ENCODE measurements around the gene NRTN. TPM values are rescaled to one million over a fixed set of nuclear protein-coding genes. Genes with fewer than 3 reads are reported as not detected.
A peak's percentile ranks its signal among the peaks of the same experiment; 100 is the strongest.

The NRTN gene
- total and polyA plus RNA-seq, 7 experiments from 2014 or later = 0.19 to 1.0 (median 0.66) TPM; not detected in 1

DNA sequence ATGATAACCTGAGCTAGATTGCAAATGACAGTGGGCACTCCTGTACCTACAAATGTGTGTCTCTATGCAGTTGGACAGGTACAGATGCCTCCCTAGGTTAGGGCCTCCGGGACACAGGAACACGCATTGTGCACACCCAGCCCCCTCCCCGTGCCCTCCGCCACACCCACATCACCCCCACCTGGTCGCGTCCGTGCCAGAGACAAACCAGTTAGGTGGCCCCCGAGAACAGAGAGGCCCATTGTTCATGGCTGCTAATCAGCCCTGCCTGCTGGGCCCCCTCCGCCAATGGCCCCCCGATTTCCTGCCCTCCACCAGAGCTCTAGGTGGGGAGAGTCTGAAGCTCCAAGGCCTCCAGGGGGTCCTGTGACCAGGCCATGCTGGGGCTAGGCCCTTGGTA lies 13.7 kb downstream of the NRTN start:
- no peak overlapping the region for H3K4me3 ChIP-seq (ENCODE audit: low read length)
- H3K27ac ChIP-seq (ENCODE audit: low read depth, low read length) = no peak overlapping the region
- H3K4me1 ChIP-seq (ENCODE audit: control insufficient read depth in 2 of 2, insufficient read depth in 2 of 2, low read length in 2 of 2) = no peaks in the 10 kb centered on the region
- Mint-ChIP-seq H3K27ac (no peak overlapping the region), H3K36me3 (no peaks in the 10 kb centered on the region), H3K4me3 (no peak overlapping the region), H3K27me3 (peaks cover 0 to 11% (median 3%) of the 10 kb centered on the region in 5 donors), H3K4me1 (peaks cover 0 to 5% (median 0%) of the 10 kb centered on the region in 7 donors), H3K9me3 (peaks cover 0 to 2% (median 0%) of the 10 kb centered on the region in 11 donors)
- H3K36me3 ChIP-seq (ENCODE audit: control insufficient read depth in 2 of 3, insufficient read depth in 3 of 3, low read length in 3 of 3) = no peaks in the 10 kb centered on the region
- H3K9me3 ChIP-seq (ENCODE audit: control insufficient read depth in 2 of 3, low read length in 3 of 3) = no peaks in the 10 kb centered on the region
- DNase-seq (no peak), ATAC-seq (no peak)
- ChIA-PET POLR2A (no interaction called here), CTCF (no interaction called here)
- no peaks in the 10 kb centered on the region for H3K27me3 ChIP-seq (ENCODE audit: control insufficient read depth in 2 of 2, insufficient read depth in 2 of 2, low read length in 2 of 2)
- intact Hi-C loops (cut with micrococcal nuclease) = no loop called here

GRCh38 chr19:5820785-5821184 lies 15.9 kb downstream of the NRTN start:
- ATAC-seq (no peak), DNase-seq (no peak)
- CTCF ChIA-PET = interaction anchor here (0.6 kb wide), 1 partner anchor 25 kb away, joined by 3 read pairs; no protein-coding TSS in a partner anchor
- Mint-ChIP-seq H3K4me3 (no peak overlapping the region), H3K9me3 (peaks cover 0 to 2% (median 0%) of the 10 kb centered on the region in 11 donors), H3K27me3 (peaks cover 0 to 11% (median 3%) of the 10 kb centered on the region in 5 donors), H3K27ac (no peak overlapping the region), H3K36me3 (no peaks in the 10 kb centered on the region), H3K4me1 (peaks cover 0 to 5% (median 0%) of the 10 kb centered on the region in 7 donors)
- H3K4me3 ChIP-seq (ENCODE audit: low read length) = no peak overlapping the region
- no peaks in the 10 kb centered on the region for H3K27me3 ChIP-seq (ENCODE audit: control insufficient read depth in 2 of 2, insufficient read depth in 2 of 2, low read length in 2 of 2)
- no peaks in the 10 kb centered on the region for H3K36me3 ChIP-seq (ENCODE audit: control insufficient read depth in 2 of 3, insufficient read depth in 3 of 3, low read length in 3 of 3)
- no peak overlapping the region for H3K27ac ChIP-seq (ENCODE audit: low read depth, low read length)
- intact Hi-C loops (cut with micrococcal nuclease) = no loop called here
- POLR2A ChIA-PET = interaction anchor here (0.6 kb wide), 1 partner anchor 17 kb away, joined by 3 read pairs; no protein-coding TSS in a partner anchor
- H3K9me3 ChIP-seq (ENCODE audit: control insufficient read depth in 2 of 3, low read length in 3 of 3) = no peaks in the 10 kb centered on the region
- H3K4me1 ChIP-seq (ENCODE audit: control insufficient read depth in 2 of 2, insufficient read depth in 2 of 2, low read length in 2 of 2) = no peaks in the 10 kb centered on the region

DNA sequence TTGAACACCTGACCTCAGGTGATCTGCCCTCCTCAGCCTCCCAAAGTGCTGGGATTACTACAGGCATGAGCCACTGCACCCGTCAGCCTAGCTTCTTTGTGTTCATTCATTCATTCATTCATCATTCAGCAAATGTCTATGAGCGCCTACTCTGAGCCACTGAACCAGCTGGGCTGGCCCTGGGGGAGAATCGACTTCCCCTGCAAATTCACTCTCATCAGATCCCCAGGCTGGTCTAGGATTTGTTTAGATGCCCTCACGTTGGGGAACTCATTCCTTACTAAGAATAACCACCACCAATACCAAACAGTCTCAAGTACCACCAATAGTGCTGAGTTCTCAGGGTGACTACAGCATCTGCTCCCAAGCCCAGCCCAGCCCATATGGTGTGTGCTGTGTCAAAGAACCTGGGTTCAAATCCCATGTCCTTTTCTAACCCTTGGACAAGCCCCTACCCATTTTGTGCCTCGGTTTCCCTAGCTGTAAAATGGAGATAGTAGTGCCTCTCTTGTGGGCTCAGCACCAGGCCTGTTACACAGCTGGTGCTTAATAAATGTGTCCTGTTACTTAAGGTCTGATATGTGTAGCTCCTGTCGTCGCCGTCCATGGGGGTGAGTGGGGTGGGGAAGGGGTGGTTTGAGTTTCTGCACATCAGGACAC lies 16.8 kb downstream of the NRTN start:
- intact Hi-C loops (cut with micrococcal nuclease) = no loop called here
- H3K27me3 ChIP-seq (ENCODE audit: control insufficient read depth in 2 of 2, insufficient read depth in 2 of 2, low read length in 2 of 2) = no peaks in the 10 kb centered on the region
- Mint-ChIP-seq H3K9me3 (peaks cover 0 to 2% (median 0%) of the 10 kb centered on the region in 11 donors), H3K4me1 (peaks cover 0 to 5% (median under 1%) of the 10 kb centered on the region in 7 donors), H3K4me3 (no peak overlapping the region), H3K36me3 (no peaks in the 10 kb centered on the region), H3K27me3 (peaks cover 0 to 6% (median 0%) of the 10 kb centered on the region in 5 donors), H3K27ac (no peak overlapping the region)
- no peak for ATAC-seq
- H3K36me3 ChIP-seq (ENCODE audit: control insufficient read depth in 2 of 3, insufficient read depth in 3 of 3, low read length in 3 of 3) = no peaks in the 10 kb centered on the region
- CTCF ChIA-PET = interaction anchor here (0.6 kb wide), 1 partner anchor 24 kb away, joined by 3 read pairs; no protein-coding TSS in a partner anchor
- no peaks in the 10 kb centered on the region for H3K9me3 ChIP-seq (ENCODE audit: control insufficient read depth in 2 of 3, low read length in 3 of 3)
- H3K4me3 ChIP-seq (ENCODE audit: low read length) = no peak overlapping the region
- no peak overlapping the region for H3K27ac ChIP-seq (ENCODE audit: low read depth, low read length)
- H3K4me1 ChIP-seq (ENCODE audit: control insufficient read depth in 2 of 2, insufficient read depth in 2 of 2, low read length in 2 of 2) = peaks cover 0 to 2% of the 10 kb centered on the region in 2 donors
- DNase-seq = no peak
- POLR2A ChIA-PET = no interaction called here

DNA sequence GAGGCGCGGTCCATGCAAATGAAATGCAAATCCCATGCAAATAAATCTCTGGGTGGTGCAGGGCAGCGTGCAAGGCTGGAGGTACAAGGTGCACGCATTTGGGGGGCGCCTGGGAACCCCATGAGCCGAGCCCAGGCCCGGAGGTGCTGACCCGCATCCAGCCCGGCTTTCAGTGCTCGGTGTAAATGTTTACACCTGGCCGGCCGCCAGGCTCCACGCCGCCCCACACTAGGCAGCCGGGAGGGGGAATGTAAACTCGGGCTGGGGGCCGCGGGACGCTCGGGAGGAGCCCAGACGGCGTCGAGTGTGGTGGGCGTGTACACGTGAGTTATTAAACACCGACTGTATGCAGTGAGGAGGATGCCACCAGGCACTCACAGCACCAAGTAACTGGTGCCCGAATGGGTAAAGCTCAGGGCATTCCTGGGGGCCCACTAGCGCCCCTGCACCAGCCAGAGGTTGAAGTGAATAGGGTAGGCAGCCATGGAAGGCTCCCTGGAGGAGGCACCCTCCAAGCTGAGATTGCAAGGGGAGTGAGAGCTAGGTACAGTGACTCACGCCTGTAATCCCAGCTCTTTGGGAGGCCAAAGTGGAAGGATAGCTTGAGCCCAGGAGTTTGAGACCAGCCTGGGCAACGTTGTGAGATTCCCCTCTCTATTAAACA lies 17.4 kb downstream of the NRTN start:
- Mint-ChIP-seq H3K27ac (no peak overlapping the region), H3K4me1 (peaks cover 5 to 10% (median 7%) of the 10 kb centered on the region in 7 donors), H3K9me3 (peaks cover 0 to 2% (median 0%) of the 10 kb centered on the region in 11 donors), H3K4me3 (no peak overlapping the region), H3K36me3 (no peaks in the 10 kb centered on the region), H3K27me3 (peaks cover 0 to 5% (median 0%) of the 10 kb centered on the region in 5 donors)
- CTCF ChIA-PET = no interaction called here
- POLR2A ChIA-PET = no interaction called here
- Histone ChIP-seq H3K27me3 (ENCODE audit: control insufficient read depth in 2 of 2, insufficient read depth in 2 of 2, low read length in 2 of 2) (no peaks in the 10 kb centered on the region), H3K36me3 (ENCODE audit: control insufficient read depth in 2 of 3, insufficient read depth in 3 of 3, low read length in 3 of 3) (no peaks in the 10 kb centered on the region), H3K4me3 (ENCODE audit: low read length) (no peak overlapping the region), H3K27ac (ENCODE audit: low read depth, low read length) (no peak overlapping the region), H3K9me3 (ENCODE audit: control insufficient read depth in 2 of 3, low read length in 3 of 3) (no peaks in the 10 kb centered on the region), H3K4me1 (ENCODE audit: control insufficient read depth in 2 of 2, insufficient read depth in 2 of 2, low read length in 2 of 2) (peaks cover 0 to 9% of the 10 kb centered on the region in 2 donors)
- no peak for DNase-seq
- intact Hi-C loops (cut with micrococcal nuclease) = no loop called here
- no peak for ATAC-seq

- Histone ChIP-seq H3K4me3 (ENCODE audit: low read length) (no peak overlapping the region), H3K9me3 (ENCODE audit: control insufficient read depth in 2 of 3, low read length in 3 of 3) (no peaks in the 10 kb centered on the region), H3K27ac (ENCODE audit: low read depth, low read length) (no peak overlapping the region), H3K27me3 (ENCODE audit: control insufficient read depth in 2 of 2, insufficient read depth in 2 of 2, low read length in 2 of 2) (no peaks in the 10 kb centered on the region), H3K36me3 (ENCODE audit: control insufficient read depth in 2 of 3, insufficient read depth in 3 of 3, low read length in 3 of 3) (no peaks in the 10 kb centered on the region), H3K4me1 (ENCODE audit: control insufficient read depth in 2 of 2, insufficient read depth in 2 of 2, low read length in 2 of 2) (peaks cover 5 to 11% of the 10 kb centered on the region in 2 donors)
- Mint-ChIP-seq H3K27me3 (peaks cover 0 to 4% (median 0%) of the 10 kb centered on the region in 5 donors), H3K9me3 (peaks cover 0 to 2% (median 0%) of the 10 kb centered on the region in 11 donors), H3K36me3 (no peaks in the 10 kb centered on the region), H3K4me3 (peak overlapping the region in 1 of 10 donors; percentile 58), H3K27ac (no peak overlapping the region), H3K4me1 (peaks cover 5 to 18% (median 10%) of the 10 kb centered on the region in 7 donors)
- DNase-seq (no peak), ATAC-seq (no peak)
- ChIA-PET POLR2A (interaction anchor here (0.6 to 0.7 kb wide), 2 partner anchors 19 to 776 kb away, joined by 3 to 6 read pairs; no protein-coding TSS in a partner anchor), CTCF (no interaction called here)
- intact Hi-C loops (cut with micrococcal nuclease) = no loop called here
These were observed 18.9 kb downstream of the NRTN start for GRCh38 chr19:5823579-5824281.

GRCh38 chr19:5824751-5825150 lies 19.9 kb downstream of the NRTN start:
- H3K9me3 Mint-ChIP-seq = peaks cover 0 to 2% (median 0%) of the 10 kb centered on the region in 11 donors
- H3K36me3 Mint-ChIP-seq = no peaks in the 10 kb centered on the region
- Histone ChIP-seq H3K4me3 (ENCODE audit: low read length) (no peak overlapping the region), H3K9me3 (ENCODE audit: control insufficient read depth in 2 of 3, low read length in 3 of 3) (no peaks in the 10 kb centered on the region), H3K27ac (ENCODE audit: low read depth, low read length) (no peak overlapping the region), H3K36me3 (ENCODE audit: control insufficient read depth in 2 of 3, insufficient read depth in 3 of 3, low read length in 3 of 3) (no peaks in the 10 kb centered on the region), H3K4me1 (ENCODE audit: control insufficient read depth in 2 of 2, insufficient read depth in 2 of 2, low read length in 2 of 2) (peaks cover 10 to 17% of the 10 kb centered on the region in 2 donors), H3K27me3 (ENCODE audit: control insufficient read depth in 2 of 2, insufficient read depth in 2 of 2, low read length in 2 of 2) (no peaks in the 10 kb centered on the region)
- H3K27ac Mint-ChIP-seq = peak overlapping the region in 1 of 9 donors; percentile 14
- ATAC-seq (no peak), DNase-seq (no peak)
- intact Hi-C loops (cut with micrococcal nuclease) = loop anchor here in 1 of 2 donors (5.0 kb wide), 1 partner anchor 538 kb away; the partner anchor contains the start of gene CLPP
- POLR2A ChIA-PET = no interaction called here
- H3K4me1 Mint-ChIP-seq = peaks cover 5 to 19% (median 10%) of the 10 kb centered on the region in 7 donors
- H3K27me3 Mint-ChIP-seq = peaks cover 0 to 4% (median 0%) of the 10 kb centered on the region in 5 donors
- peak overlapping the region in 1 of 10 donors; percentile 12 for H3K4me3 Mint-ChIP-seq
- CTCF ChIA-PET = no interaction called here
